ENCODE measurements around the gene DESI2.

DNA sequence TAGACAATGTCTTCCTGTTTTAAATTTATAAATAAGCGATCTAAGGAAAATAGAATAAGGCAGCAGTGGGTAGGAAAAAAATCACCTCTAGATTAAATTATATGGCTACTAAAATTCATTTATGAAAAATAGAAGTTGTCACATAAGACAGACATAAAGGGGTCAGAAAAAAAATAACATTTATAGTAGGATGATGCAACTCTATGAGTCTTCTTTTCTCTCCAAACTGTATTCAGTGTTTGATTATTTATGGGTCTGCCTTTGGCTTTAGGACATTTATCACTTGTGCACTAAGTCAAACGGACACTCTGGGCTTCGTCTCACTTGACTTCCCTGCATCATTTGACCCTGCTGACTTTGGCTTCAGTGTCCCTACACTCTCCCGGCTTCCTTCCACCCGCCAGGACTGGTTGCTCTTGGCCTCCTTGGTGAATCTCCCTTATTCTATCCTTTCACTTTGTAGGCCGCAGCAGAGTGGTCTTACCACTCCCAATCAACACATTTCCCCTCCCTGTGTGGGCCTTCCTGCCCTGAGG, 47.0 kb upstream of the DESI2 start:
- TF ChIP-seq, protein P1, sequence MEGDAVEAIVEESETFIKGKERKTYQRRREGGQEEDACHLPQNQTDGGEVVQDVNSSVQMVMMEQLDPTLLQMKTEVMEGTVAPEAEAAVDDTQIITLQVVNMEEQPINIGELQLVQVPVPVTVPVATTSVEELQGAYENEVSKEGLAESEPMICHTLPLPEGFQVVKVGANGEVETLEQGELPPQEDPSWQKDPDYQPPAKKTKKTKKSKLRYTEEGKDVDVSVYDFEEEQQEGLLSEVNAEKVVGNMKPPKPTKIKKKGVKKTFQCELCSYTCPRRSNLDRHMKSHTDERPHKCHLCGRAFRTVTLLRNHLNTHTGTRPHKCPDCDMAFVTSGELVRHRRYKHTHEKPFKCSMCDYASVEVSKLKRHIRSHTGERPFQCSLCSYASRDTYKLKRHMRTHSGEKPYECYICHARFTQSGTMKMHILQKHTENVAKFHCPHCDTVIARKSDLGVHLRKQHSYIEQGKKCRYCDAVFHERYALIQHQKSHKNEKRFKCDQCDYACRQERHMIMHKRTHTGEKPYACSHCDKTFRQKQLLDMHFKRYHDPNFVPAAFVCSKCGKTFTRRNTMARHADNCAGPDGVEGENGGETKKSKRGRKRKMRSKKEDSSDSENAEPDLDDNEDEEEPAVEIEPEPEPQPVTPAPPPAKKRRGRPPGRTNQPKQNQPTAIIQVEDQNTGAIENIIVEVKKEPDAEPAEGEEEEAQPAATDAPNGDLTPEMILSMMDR (IDR thresholded peaks at IDR 0.05), result no peak
- TF ChIP-seq POLR2A (IDR thresholded peaks at IDR 0.05) (no peak), EP300 (IDR thresholded peaks at IDR 0.05) (no peak)

Data from stomach (tissue), 4 donors.